HG03159 (cell line): ENCODE results near the gene RUSC1.
"Not testable (repeated sequence)": the region's sequence is repeated elsewhere in the genome, so short reads cannot be mapped to it uniquely, and the experiment has no call there.

Experiments
- ATAC-seq: cut with Tn5 transposase; IDR thresholded peaks from one replicate; pipeline ENCODE4 v1.9.1; 2021; ENCODE audit warnings: mild to moderate bottlenecking, moderate library complexity; ENCODE audit not compliant: unreplicated experiment

Gene RUSC1

DNA sequence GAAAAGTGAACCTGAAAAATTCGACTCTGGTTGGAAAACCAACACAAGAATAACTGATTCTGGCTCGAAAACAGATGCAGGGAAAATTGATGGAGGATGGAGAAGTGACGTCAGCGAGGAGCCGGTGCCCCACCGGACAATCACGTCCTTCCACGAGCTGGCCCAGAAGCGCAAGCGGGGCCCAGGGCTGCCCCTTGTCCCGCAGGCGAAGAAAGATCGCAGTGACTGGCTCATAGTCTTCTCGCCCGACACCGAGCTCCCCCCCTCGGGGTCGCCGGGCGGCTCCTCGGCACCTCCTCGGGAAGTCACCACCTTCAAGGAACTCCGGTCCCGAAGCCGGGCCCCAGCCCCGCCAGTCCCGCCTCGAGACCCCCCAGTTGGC lies 1.9 kb downstream of the RUSC1 start:
- no peak for ATAC-seq

DNA sequence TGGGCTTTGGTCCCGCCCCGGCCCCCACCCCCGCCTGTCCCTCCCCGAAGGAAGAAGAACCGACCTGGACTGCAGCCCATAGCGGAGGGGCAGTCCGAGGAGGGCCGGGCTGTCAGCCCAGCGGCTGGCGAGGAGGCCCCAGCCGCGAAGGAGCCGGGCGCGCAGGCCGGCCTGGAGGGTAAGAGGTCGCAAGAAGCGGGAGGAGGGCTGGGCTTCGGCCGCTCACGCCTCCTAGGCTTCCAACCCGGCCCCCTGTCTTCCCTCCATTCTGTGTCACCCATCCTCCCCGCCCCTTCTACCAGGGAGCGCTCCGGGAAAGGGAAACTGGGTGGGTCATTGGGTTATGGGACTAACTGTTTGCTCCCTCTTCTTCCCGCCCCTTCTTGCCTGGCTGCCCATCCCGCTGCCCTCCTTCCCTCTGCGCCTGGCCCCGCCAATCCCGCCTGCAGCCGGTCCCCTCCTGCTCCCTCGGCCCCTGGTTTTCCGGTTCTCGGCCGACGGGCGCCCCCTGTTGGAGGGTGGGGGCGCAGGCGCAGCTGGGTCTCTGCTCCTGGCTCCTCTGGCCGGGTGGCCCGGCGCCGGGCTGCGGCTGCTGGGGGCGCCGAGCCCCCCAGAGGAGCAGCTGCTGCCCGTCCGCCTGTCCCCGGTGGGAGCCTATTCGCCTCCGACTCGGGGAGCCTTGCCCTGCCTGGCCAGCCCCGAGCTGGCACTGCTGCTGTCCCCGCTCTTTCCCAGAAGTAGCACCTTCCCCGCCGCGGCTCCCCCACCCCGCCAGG lies 2.4 kb downstream of the RUSC1 start:
- ATAC-seq: peak; percentile 35

DNA sequence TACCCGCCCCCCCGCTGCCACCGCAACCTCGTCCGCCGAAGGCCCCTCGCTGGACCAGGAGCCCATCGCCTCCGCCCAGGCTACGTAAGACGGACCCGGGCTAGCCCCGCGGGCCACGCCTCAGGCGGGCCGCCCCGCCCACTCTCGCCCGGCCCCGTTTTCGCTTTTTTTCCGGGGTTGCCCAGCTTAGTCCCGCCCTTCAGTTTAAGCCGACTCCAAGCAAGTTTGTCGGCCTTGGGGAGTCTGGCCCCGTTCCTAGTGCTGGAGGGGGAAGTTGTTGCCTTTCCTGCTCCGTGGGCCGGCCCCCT lies 3.0 kb downstream of the RUSC1 start:
- peak; percentile 35 for ATAC-seq

DNA sequence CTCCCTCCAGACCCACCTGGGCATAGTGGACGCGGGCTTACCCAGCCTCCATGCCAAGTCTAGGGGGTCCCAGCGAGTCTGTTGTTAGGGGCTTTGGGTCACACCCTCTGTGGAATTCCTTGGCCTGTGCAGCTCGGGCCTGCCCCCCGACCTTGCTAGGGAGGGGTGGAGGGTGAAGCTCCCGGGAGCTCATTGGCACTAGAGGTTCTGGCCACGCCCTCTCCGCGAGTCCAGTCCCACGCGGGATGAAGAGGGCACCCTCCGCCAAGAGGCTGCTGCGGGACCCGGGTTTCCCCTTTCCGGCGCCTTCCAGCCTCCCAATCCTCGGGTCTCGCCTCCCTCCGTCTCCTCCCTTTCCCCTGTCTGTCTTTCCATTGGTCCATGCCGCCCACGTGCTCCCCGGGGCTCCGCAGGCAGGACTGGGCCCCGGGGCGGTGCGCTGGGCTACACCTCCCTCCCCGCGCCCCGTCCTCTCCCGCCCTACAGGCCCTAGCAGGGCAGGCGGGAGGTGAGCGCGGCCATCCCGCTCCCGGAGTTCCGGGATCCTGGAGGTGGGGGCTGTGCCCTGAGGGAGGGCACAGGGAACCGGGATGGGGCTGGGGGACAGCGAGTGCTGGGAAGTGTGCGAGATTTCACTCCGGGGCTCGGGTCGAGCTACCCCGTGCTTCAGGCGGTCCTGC lies 3.5 kb downstream of the RUSC1 start:
- ATAC-seq: peak; percentile 58

DNA sequence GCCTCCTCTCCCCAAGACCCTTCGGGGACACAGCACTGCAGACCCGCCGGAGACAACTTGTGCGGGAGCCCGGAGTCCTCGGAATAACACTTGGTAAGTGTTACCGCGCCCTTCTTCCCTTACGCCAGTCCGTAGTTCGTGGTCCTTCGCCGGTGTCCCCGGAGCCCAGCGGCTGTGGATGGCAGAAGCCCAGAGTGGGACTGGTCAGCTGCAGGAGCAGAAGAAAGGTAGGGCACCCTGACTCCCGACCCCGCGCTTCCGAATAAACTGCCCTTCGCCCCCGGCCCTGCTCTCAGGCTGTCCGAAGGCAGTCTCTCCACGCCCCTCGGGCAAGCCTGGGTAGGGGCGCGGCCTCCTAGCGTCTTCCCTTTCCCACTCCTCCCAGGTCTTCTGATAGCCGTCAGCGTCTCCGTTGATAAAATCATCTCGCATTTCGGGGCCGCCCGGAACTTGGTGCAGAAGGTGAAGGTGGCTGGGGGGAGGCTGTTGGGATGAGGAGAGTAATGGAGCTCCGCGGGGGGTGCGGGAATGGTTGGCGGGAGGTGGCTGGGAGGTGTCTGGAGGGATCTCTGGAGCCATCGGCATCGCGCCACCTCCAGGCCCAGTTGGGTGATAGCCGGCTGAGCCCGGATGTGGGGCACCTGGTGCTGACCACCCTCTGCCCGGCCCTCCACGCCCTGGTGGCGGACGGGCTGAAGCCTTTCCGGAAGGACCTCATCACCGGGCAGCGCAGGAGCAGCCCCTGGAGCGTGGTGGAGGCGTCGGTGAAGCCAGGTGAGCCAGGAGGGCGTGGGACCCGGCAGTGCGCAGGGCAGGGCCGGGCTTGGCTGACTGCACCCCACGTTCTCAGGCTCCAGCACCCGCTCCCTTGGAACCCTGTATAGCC lies 4.3 kb downstream of the RUSC1 start:
- ATAC-seq: no peak

DNA sequence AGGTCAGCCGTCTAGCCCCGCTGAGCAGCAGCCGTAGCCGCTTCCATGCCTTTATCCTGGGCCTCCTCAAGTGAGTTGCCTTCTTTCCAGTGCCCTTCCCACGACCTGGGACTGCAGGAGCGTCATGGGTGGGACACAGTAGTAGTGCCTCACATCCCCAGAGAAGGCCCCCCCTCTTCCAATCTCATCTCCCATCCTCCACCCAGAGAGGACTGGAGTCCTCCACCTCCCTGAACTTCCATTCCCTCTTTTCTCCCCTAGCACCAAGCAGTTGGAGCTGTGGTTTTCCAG lies 4.9 kb downstream of the RUSC1 start:
- ATAC-seq: no peak

DNA sequence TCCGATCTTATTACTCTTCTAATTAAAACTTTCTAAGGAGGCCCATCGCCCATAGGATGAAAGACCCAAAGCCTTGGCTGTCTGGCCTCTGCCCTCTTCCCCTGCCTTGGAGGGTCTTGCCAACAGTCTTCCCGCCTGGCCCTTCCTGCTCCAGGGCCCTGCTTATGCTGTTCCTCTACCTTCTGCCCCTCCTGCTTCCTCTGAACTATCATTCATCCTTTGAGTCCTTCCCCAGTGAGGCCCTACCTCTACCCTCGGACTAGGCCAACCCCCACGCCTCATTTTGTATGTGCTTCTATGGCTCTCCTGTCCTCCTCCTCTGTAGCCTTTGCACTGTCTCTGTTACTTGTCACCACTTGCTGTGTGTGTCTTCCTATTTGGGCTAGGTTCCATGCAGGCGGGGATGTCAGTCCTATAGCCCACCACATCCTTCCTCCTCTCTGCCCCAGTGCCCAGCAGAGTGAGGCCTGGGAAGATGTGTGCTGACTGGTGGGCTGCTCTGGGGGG lies 5.4 kb downstream of the RUSC1 start:
- no peak for ATAC-seq

DNA sequence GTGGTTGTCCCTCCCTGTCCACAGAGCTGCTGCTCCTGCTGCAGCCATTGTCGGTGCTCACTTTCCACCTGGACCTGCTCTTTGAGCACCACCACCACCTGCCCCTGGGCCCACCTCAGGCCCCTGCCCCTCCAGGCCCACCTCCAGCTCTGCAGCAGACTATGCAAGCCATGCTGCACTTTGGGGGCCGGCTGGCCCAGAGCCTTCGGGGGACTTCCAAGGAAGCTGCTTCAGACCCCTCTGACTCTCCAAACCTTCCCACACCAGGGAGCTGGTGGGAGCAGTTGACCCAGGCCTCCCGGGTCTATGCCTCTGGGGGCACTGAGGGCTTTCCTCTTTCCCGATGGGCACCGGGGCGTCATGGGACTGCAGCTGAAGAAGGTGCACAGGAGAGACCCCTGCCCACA lies 5.9 kb downstream of the RUSC1 start:
- no peak for ATAC-seq

DNA sequence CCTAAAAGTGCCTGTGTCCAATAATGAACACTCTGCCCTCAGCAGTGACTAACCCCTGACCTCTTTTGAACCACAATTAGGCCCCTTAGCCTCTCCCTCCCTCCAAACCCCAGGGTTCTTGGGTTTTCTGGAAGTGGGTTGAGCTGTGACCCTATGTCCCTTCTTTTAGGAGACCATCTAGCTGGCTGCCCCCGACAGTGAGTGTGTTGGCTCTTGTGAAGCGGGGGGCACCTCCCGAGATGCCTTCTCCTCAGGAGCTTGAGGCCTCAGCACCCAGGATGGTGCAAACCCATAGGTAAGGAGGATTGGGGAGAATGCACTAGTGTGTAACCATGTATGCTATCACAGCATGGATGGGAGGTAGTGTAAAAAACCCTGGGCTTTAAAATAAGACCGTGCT lies 7.3 kb downstream of the RUSC1 start:
- ATAC-seq: no peak

DNA sequence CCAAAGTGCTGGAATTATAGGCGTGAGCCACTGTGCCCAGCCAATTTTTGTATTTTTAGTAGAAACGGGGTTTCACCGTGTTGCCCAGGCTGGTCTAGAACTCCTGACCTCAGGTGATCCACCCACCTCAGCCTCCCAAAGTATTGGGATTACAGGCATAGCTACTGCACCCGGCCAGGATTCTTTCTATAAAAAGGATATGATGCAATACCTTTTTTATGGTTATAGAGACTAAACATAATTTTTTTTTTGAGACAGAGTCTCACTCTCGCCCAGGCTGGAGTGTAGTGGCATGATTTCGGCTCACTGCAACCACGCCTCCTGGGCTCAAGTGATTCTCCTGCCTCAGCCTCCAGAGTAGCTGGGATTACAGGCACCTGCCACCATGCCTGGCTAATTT lies 8.2 kb downstream of the RUSC1 start:
- ATAC-seq: not testable (repeated sequence)

DNA sequence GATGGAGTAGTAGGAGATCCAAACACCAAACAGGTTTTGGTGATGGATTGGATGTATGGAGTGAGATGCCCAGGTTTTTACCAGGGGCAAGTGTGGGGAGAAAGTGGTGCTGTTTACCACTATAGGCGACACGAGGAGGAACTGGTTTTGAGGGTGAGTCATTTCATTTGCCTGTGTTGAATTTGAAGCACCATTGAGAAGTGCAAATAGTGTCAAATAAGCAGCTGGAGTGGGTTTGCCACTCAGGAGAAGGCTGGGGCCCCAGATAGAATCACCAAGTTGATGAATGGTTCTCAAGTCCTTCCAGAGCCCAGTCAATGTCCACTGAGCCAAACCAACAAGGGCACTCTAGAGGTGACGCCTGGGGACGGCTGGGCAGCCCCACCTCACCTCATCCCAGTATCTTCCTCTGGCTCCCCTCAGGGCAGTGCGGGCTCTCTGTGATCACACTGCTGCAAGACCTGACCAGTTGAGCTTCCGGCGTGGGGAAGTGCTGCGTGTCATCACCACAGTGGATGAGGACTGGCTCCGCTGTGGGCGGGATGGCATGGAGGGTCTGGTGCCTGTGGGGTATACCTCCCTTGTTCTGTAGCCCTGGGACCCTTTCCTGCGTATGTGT lies 9.4 kb downstream of the RUSC1 start:
- ATAC-seq: no peak

DNA sequence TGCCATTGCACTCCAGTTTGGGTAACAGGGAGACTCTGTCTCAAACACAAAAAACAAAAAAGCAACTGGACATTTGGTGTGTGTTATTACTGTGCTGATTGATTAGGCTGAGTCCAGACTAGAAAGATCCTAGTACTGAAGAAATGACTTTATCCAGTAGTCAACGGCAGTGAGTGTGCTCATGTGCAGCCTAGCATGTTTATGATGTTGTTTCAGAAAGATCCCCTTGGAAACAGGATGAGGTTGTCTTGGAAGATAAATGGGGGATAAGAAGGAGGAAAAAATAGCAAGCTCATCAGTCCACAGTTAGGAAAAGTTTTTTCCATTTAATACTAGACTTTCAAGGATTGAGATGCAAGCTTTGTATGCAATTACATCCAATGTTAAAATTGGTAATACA lies 14.3 kb downstream of the RUSC1 start:
- ATAC-seq: no peak

DNA sequence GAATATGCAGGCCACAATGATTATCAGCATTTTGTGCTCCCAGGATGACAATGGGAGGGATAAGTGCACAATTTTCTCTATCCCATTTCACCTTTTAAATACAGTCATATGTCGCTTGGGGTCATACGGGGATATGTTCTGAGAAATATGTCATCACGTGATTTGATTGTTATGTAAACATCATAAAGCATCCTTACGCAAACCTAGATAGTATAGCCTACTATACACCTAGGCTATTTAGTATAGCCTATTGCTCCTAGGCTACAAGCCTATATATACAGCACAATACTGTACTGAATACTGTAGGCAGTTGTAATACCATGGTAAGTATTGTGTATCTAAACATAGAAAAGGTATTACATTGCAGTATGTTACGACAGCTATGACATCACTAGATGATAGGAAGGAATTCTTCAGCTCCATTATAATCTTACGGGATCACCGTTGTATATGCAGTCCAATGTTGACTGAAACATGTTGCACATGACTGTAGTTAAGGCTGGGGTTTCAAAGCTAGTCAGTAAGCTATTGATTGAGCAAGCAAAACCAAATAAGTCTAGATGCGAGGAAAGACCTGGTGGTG lies 18.9 kb downstream of the RUSC1 start:
- no peak for ATAC-seq

DNA sequence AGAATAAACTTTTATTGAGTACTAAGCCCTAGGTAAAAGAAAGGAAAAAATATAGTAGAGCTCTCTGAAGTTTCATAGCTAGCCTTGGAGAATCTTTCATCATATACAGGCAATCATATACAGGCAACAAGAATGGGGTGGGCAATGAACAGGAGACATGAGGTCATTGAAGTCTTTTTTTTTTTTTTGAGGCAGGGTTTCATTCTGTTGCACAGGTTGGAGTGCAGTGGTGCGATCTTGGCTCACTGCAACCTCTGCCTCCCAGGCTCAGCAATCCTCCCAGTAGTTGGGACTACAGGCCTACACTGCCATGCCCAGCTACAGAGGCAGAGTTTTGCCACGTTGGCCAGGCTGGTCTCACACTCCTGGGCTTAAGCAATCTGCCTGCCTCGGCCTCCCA lies 22.1 kb downstream of the RUSC1 start:
- ATAC-seq: no peak

DNA sequence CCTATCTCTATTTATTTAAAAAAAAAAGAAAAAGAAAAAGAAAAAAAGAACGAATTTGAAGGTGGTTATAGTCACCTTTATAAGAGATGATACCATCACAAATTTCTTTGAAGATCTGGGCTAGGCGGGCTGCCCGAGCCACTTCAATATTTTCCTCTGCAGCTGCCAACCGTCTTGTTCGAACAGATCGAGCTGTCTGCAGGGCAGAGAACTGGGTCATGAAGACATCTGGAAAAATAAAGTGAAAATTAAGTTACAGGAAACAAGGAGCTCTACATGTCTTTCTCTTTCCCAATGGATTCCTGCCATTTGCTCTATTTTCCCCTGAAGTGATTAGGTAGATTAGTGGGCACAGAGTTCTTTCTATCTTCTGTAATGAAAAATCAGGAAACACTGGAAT lies 31.9 kb downstream of the RUSC1 start:
- no peak for ATAC-seq

DNA sequence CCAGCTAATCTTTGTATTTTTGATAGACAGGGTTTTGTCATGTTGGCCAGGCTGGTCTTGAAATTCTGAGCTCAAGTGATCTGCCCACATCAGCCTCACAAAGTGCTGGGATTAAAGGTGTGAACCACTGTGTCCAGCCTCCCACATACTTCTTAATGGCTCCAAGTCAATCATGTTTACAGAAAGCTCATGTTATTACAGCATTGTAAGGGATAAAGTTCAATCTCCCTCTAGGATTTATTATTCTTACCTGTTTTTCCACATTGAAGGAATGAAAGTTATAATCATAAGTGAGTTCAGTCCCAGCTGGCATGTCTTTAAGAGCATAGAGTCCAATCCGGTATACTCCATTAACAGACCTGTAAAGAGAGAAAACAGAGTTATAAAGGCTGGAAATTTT lies 39.4 kb downstream of the RUSC1 start:
- ATAC-seq: no peak

DNA sequence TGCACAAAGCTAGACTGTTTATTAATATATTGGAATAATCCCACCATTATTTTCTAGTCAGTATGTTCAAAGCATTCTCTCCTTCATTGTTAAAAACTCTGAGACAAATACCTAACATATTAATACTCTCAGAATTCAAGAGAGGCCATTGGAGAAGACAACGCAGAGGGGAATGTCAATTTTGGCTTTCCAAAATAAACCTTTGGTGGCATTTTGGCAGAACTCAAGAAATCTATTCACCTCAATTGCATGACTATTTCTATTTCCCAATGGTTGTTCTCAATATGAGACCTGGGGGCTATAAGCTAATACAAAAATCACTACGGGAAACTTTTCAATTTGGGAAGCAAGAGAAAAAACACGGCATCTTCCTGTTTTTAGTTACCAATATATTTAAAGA lies 58.5 kb downstream of the RUSC1 start:
- no peak for ATAC-seq

DNA sequence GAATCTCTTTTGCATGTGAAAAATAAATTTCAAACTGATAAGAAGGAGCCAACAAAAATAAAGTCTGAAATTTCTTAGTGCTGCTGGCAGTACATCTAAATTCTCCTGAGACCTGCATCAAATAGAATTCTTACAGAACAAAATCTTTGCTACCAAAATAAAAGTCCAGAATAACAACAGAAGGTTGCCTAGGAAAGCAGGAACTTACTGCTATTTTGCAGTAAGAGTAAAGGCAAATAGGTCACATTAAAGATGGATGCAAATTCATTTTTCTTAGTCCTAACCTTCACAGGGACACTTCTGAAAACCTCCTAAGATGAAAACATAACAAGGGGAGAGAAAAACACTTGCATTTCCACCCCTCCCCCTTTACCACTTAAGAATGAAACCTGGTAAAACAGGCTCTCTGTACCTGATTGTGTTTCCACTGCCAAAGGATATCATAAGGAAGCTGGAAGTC lies 59.0 kb downstream of the RUSC1 start:
- no peak for ATAC-seq
